Activated gamma-delta T cell treated with anti-CD3 and anti-CD28 coated beads, Interleukin-2, amount 50 U/mL, for 16 hours (primary cell): Measurements from ENCODE around the gene NLRC4.
"Not testable (repeated sequence)": the region's sequence is repeated elsewhere in the genome, so short reads cannot be mapped to it uniquely, and the experiment has no call there.

Experiments
- DNase-seq: peaks from one replicate; pipeline ENCODE4 v3.0.0-alpha.2; 2020; ENCODE audit warnings: low read depth

The NLRC4 gene

GRCh38 chr2:32242331-32242730, 22.4 kb downstream of the NLRC4 start:
- no peak for DNase-seq

- no peak for DNase-seq
Measured at GRCh38 chr2:32237996-32238395, 26.7 kb downstream of the NLRC4 start.

GRCh38 chr2:32237488-32237887, 27.2 kb downstream of the NLRC4 start:
- no peak for DNase-seq

GRCh38 chr2:32235315-32235714, 29.4 kb downstream of the NLRC4 start:
- no peak for DNase-seq

GRCh38 chr2:32231959-32232358, 32.7 kb downstream of the NLRC4 start:
- DNase-seq = no peak

- no peak for DNase-seq
Measured at GRCh38 chr2:32229635-32230034, 35.1 kb downstream of the NLRC4 start.

- DNase-seq = no peak
Measured at GRCh38 chr2:32228181-32228580, 36.5 kb downstream of the NLRC4 start.

- no peak for DNase-seq
Measured at GRCh38 chr2:32227492-32227891, 37.2 kb downstream of the NLRC4 start.

GRCh38 chr2:32222966-32223365, 41.7 kb downstream of the NLRC4 start:
- no peak for DNase-seq

- no peak for DNase-seq
Measured at GRCh38 chr2:32220445-32220844, 44.2 kb downstream of the NLRC4 start.

GRCh38 chr2:32212295-32212694, 52.4 kb downstream of the NLRC4 start:
- DNase-seq = no peak

GRCh38 chr2:32210767-32211408, 53.8 kb downstream of the NLRC4 start:
- no peak for DNase-seq

- not testable (repeated sequence) for DNase-seq
Measured at GRCh38 chr2:32203428-32203827, 61.3 kb downstream of the NLRC4 start.

- DNase-seq = no peak
Measured at GRCh38 chr2:32200814-32201213, 63.9 kb downstream of the NLRC4 start.

GRCh38 chr2:32192418-32192817, 72.3 kb downstream of the NLRC4 start:
- DNase-seq = no peak

GRCh38 chr2:32189011-32189410, 75.7 kb downstream of the NLRC4 start:
- no peak for DNase-seq

GRCh38 chr2:32182667-32183066, 82.0 kb downstream of the NLRC4 start:
- DNase-seq = no peak
